IMR-90 (cell line): ENCODE results near the gene STPG1. TPM values are rescaled to one million over a fixed set of nuclear protein-coding genes. Genes with fewer than 3 reads are reported as not detected.

Source experiments
- ATAC-seq: fragments of 200-7000 bp; cut with Tn5 transposase; 2 replicates; pipeline ENCODE4 v1.9.1; 2020; ENCODE audit warnings: low read depth, mild to moderate bottlenecking, moderate library complexity
- BruUV-seq: library from RNA; stranded (reverse); fragments of 400-500 nt; replicated peaks from 2 replicates; lab custom pipeline; 2021; lab: Mats Ljungman, UMichigan
- CTCF ChIA-PET: fragments of 300-600 bp; formaldehyde crosslinking; extraction: SDS; loops from one replicate; lab custom pipeline; 2021; ENCODE audit warnings: antibody characterized with exemption; lab: Yijun Ruan, JAX
- POLR2A ChIA-PET: fragments of 300-600 bp; sonication (Branson Sonifier 250); formaldehyde crosslinking; loops from one replicate; lab custom pipeline; 2022; ENCODE audit warnings: antibody characterized with exemption; ENCODE audit not compliant: unreplicated experiment; lab: Charles Lee
- DNase-seq: peaks from one replicate; pipeline ENCODE4 v3.0.0; 2013
- H2AFZ ChIP-seq: replicated peaks from 2 replicates; pipeline ENCODE3; 2013; ENCODE audit warnings: low read length, mild to moderate bottlenecking; ENCODE audit not compliant: poor library complexity
- H2AK5ac ChIP-seq: 2 replicates; pipeline ENCODE4 v1.6.1; 2013; ENCODE audit warnings: low read depth, low read length, inconsistent platforms
- H2AK9ac ChIP-seq: replicated peaks from 2 replicates; pipeline ENCODE3; 2013; ENCODE audit warnings: mild to moderate bottlenecking, low read depth, low read length, moderate library complexity; ENCODE audit not compliant: poor library complexity
- H2BK120ac ChIP-seq: 2 replicates; pipeline ENCODE4 v1.6.1; 2013; ENCODE audit warnings: low read depth, low read length, inconsistent platforms
- H2BK15ac ChIP-seq: 3 replicates; pipeline ENCODE4 v1.6.1; 2013; ENCODE audit warnings: low read depth, low read length, inconsistent platforms
- H2BK20ac ChIP-seq: 2 replicates; pipeline ENCODE4 v1.6.1; 2013; ENCODE audit warnings: low read depth, mild to moderate bottlenecking, inconsistent platforms, low read length, moderate library complexity
- H2BK5ac ChIP-seq: 2 replicates; pipeline ENCODE4 v1.6.1; 2013; ENCODE audit warnings: mild to moderate bottlenecking, low read depth, low read length, inconsistent platforms; ENCODE audit not compliant: poor library complexity, severe bottlenecking
- H3K14ac ChIP-seq: replicated peaks from 2 replicates; pipeline ENCODE4 v1.6.1; 2013; ENCODE audit warnings: low read depth, low read length, inconsistent platforms
- H3K18ac ChIP-seq: 2 replicates; pipeline ENCODE4 v1.6.1; 2013; ENCODE audit warnings: low read depth, low read length, control low read depth
- H3K23ac ChIP-seq: 2 replicates; pipeline ENCODE4 v1.6.1; 2013; ENCODE audit warnings: low read depth, low read length, inconsistent platforms
- H3K27ac ChIP-seq: 2 replicates; pipeline ENCODE4 v1.5.1; 2013; ENCODE audit warnings: mild to moderate bottlenecking, control low read depth, low read length; ENCODE audit not compliant: insufficient read depth
- H3K27me3 ChIP-seq: 2 replicates; pipeline ENCODE4 v1.6.1; 2013; ENCODE audit warnings: low read length; ENCODE audit not compliant: control insufficient read depth, insufficient read depth
- H3K36me3 ChIP-seq: 2 replicates; pipeline ENCODE4 v1.6.1; 2013; ENCODE audit warnings: low read length, mixed read lengths; ENCODE audit not compliant: control insufficient read depth, insufficient read depth
- H3K4ac ChIP-seq: 2 replicates; pipeline ENCODE4 v1.6.1; 2013; ENCODE audit warnings: low read depth, low read length, inconsistent platforms
- H3K4me1 ChIP-seq: 2 replicates; pipeline ENCODE4 v1.6.1; 2013; ENCODE audit warnings: low read length, mixed read lengths; ENCODE audit not compliant: control insufficient read depth, insufficient read depth
- H3K4me2 ChIP-seq: 2 replicates; pipeline ENCODE4 v1.6.1; 2013; ENCODE audit warnings: low read depth, mild to moderate bottlenecking, control low read depth, low read length, moderate library complexity
- H3K4me3 ChIP-seq: 2 replicates; pipeline ENCODE4 v1.5.1; 2013; ENCODE audit warnings: low read depth, mild to moderate bottlenecking, control low read depth, low read length, moderate library complexity; ENCODE audit not compliant: insufficient read depth
- H3K56ac ChIP-seq: 2 replicates; pipeline ENCODE4 v1.6.1; 2013; ENCODE audit warnings: low read length, inconsistent platforms; ENCODE audit not compliant: insufficient read depth; ENCODE audit errors: extremely low read depth
- H3K79me1 ChIP-seq, 2 experiments: 2 replicates each; pipeline ENCODE4 v1.6.1; 2013; ENCODE audit warnings: low read length in 2 of 2, inconsistent platforms in 1 of 2, low read depth in 1 of 2
- H3K9ac ChIP-seq: 2 replicates; pipeline ENCODE4 v1.6.1; 2013; ENCODE audit warnings: low read depth, low read length, control low read depth
- H3K9me1 ChIP-seq: 2 replicates; pipeline ENCODE4 v1.6.1; 2013; ENCODE audit warnings: low read length, inconsistent platforms; ENCODE audit not compliant: insufficient read depth
- H3K9me3 ChIP-seq: 2 replicates; pipeline ENCODE4 v1.6.1; 2013; ENCODE audit warnings: low read length; ENCODE audit not compliant: control insufficient read depth, insufficient read depth
- H4K20me1 ChIP-seq: 2 replicates; pipeline ENCODE4 v1.6.1; 2013; ENCODE audit warnings: low read length, inconsistent platforms; ENCODE audit not compliant: insufficient read depth
- H4K5ac ChIP-seq: 2 replicates; pipeline ENCODE4 v1.6.1; 2013; ENCODE audit warnings: mild to moderate bottlenecking, low read depth, low read length, control low read depth
- H4K8ac ChIP-seq, 2 experiments: 2 replicates each; pipeline ENCODE4 v1.6.1; 2013; ENCODE audit warnings: low read depth in 2 of 2, low read length in 2 of 2, control low read depth in 1 of 2, inconsistent platforms in 1 of 2
- H4K91ac ChIP-seq: 2 replicates; pipeline ENCODE4 v1.6.1; 2013; ENCODE audit warnings: low read depth, low read length, inconsistent platforms; ENCODE audit not compliant: insufficient read depth
- BHLHE40 ChIP-seq: fragments of 150-350 bp; IDR thresholded peaks from 2 replicates; pipeline ENCODE4 v1.6.1; 2016; ENCODE audit warnings: mild to moderate bottlenecking, low read depth, low read length
- CEBPB ChIP-seq: IDR thresholded peaks from 2 replicates; pipeline ENCODE4 v1.6.1; 2012; ENCODE audit warnings: low read depth, low read length, improper control_type of control experiment
- CHD1 ChIP-seq: IDR thresholded peaks from 2 replicates; pipeline ENCODE4 v1.6.1; 2012; ENCODE audit warnings: low read depth, low read length, improper control_type of control experiment
- CTCF ChIP-seq: conservative IDR thresholded peaks from 2 replicates; pipeline ENCODE4 v1.5.1; 2012; ENCODE audit warnings: mild to moderate bottlenecking, low read depth, low read length, improper control_type of control experiment
- FOS ChIP-seq: fragments of 150-350 bp; IDR thresholded peaks from 2 replicates; pipeline ENCODE4 v1.6.1; 2016; ENCODE audit warnings: low read depth, low read length
- MAFK ChIP-seq: IDR thresholded peaks from 2 replicates; pipeline ENCODE4 v1.6.1; 2012; ENCODE audit warnings: low read depth, low read length, improper control_type of control experiment
- MAZ ChIP-seq: IDR thresholded peaks from 2 replicates; pipeline ENCODE4 v1.6.1; 2012; ENCODE audit warnings: low read depth, mild to moderate bottlenecking, low read length, improper control_type of control experiment, moderate library complexity, borderline replicate concordance
- MXI1 ChIP-seq: IDR thresholded peaks from 2 replicates; pipeline ENCODE4 v1.6.1; 2012; ENCODE audit warnings: low read depth, mild to moderate bottlenecking, low read length, moderate library complexity, borderline replicate concordance
- NFE2L2 ChIP-seq: fragments of 150-350 bp; IDR thresholded peaks from 2 replicates; pipeline ENCODE4 v1.6.1; 2016; ENCODE audit warnings: low read depth, mild to moderate bottlenecking, low read length
- RAD21 ChIP-seq: IDR thresholded peaks from 2 replicates; pipeline ENCODE4 v1.6.1; 2012; ENCODE audit warnings: low read length, improper control_type of control experiment
- RCOR1 ChIP-seq: IDR thresholded peaks from 2 replicates; pipeline ENCODE4 v1.6.1; 2012; ENCODE audit warnings: mild to moderate bottlenecking, low read length, improper control_type of control experiment; ENCODE audit not compliant: insufficient replicate concordance
- RFX5 ChIP-seq: IDR thresholded peaks from 2 replicates; pipeline ENCODE4 v1.8.0; 2012; ENCODE audit warnings: low read depth, mild to moderate bottlenecking, low read length, moderate library complexity
- SMC3 ChIP-seq: fragments of 150-350 bp; IDR thresholded peaks from 2 replicates; pipeline ENCODE4 v1.6.1; 2016; ENCODE audit warnings: low read depth, mild to moderate bottlenecking, antibody characterized with exemption, low read length, moderate library complexity
- USF2 ChIP-seq: fragments of 150-350 bp; IDR thresholded peaks from 2 replicates; pipeline ENCODE4 v1.6.1; 2017; ENCODE audit warnings: mild to moderate bottlenecking, antibody characterized with exemption, low read length, low read depth
- WGBS, 2 experiments: methylation state at CpG; one replicate each; pipeline versions ENCODE4 v1.1.5 to v1.1.7; 2013; ENCODE audit warnings: missing lambda C conversion rate in 2 of 2; ENCODE audit not compliant: insufficient read length in 1 of 2; ENCODE audit errors: extremely low coverage in 2 of 2; 5-methylcytosine and 5-hydroxymethylcytosine counted together
- dilution Hi-C: fragments of 300-500 bp; cut with HindIII; formaldehyde crosslinking; loops from one replicate; pipeline ENCODE4 v1.14.3; 2018; ENCODE audit warnings: low sequenced_read_pairs; ENCODE audit not compliant: unreplicated experiment
- in situ Hi-C: fragments of 300-500 bp; cut with MboI; formaldehyde crosslinking; loops from 3 replicates; pipeline ENCODE4 v1.14.3; 2019; ENCODE audit warnings: low sequenced_read_pairs, inconsistent platforms, mixed read lengths
- intact Hi-C: fragments of 100-400 bp; cut with micrococcal nuclease; formaldehyde crosslinking; loops from 2 replicates; pipeline ENCODE4 v1.10.0; 2022
- polyA plus RNA-seq, 3 experiments: library from polyadenylated mRNA; depleted of rRNA; stranded (reverse); fragments of >200 nt; gene quantifications; 2 replicates each; pipeline ENCODE4 v1.2.3, GENCODE V29; 2012; ENCODE audit warnings: low replicate concordance in 1 of 3
- total RNA-seq: library from RNA; depleted of rRNA; stranded (reverse); fragments of >200 nt; gene quantifications from 2 replicates; pipeline ENCODE4 v1.2.3, GENCODE V29; 2012

The STPG1 gene
- total and polyA plus RNA-seq, 2 of the 4 experiments (the other 2 are of a cell fraction): 3.0 to 6.5 TPM

- peaks cover 6% of the 10 kb centered on the region; the same call in 1 of the 2 replicates for H3K9me1 ChIP-seq
- ATAC-seq: peak; percentile 53
- no peaks in the 10 kb centered on the region for H3K36me3 ChIP-seq
- H2BK5ac ChIP-seq: no peak overlapping the region
- no peak overlapping the region for H2BK20ac ChIP-seq
- no peak overlapping the region for H3K27ac ChIP-seq
- no peak overlapping the region for H4K8ac ChIP-seq
- H2AK9ac ChIP-seq: no peak overlapping the region
- peak; percentile 51 for DNase-seq
- H3K18ac ChIP-seq: no peak overlapping the region; the same call in 1 of the 2 replicates
- no peak overlapping the region for H2BK120ac ChIP-seq
- dilution Hi-C loops: no loop called here
- in situ Hi-C loops: no loop called here
- H2AK5ac ChIP-seq: no peak overlapping the region; the same call in 1 of the 2 replicates
- no peak overlapping the region for H3K4ac ChIP-seq
- H2BK15ac ChIP-seq: no peak overlapping the region
- no peak overlapping the region for H3K23ac ChIP-seq
- WGBS, 2 experiments: no CpG with 5 or more reads among the region's 2 CpGs
- H3K4me3 ChIP-seq: no peak overlapping the region
- intact Hi-C loops: no loop called here
- TF ChIP-seq USF2 (no peak), MXI1 (no peak), CHD1 (no peak), MAFK (no peak), CEBPB (no peak), BHLHE40 (no peak), MAZ (no peak), RAD21 (no peak), NFE2L2 (no peak), FOS (no peak), CTCF (no peak), SMC3 (no peak), RFX5 (no peak), RCOR1 (no peak)
- peaks cover 8% of the 10 kb centered on the region for H3K4me1 ChIP-seq
- peaks cover 11% of the 10 kb centered on the region; the same call in 1 of the 2 replicates for H3K27me3 ChIP-seq
- no peaks in the 10 kb centered on the region for H3K9me3 ChIP-seq
- H4K5ac ChIP-seq: no peak overlapping the region
- ChIA-PET CTCF (no interaction called here), POLR2A (no interaction called here)
- no peak overlapping the region for H3K4me2 ChIP-seq
- BruUV-seq: no TSS peak
- H3K79me1 ChIP-seq: no peaks in the 10 kb centered on the region
- H2AFZ ChIP-seq: peak overlapping the region; percentile 45
- H4K20me1 ChIP-seq: 0 out of 2 replicates have a peak, but pooled peaks cover 5% of the 10 kb centered on the region
- 0 out of 2 replicates have a peak overlapping the region, but pooled peaks have one; percentile 34 for H3K14ac ChIP-seq
- no peak overlapping the region for H3K9ac ChIP-seq
- H4K91ac ChIP-seq: no peak overlapping the region
- no peak overlapping the region for H3K56ac ChIP-seq
Measured at GRCh38 chr1:24349891-24350290, 63.7 kb downstream of the STPG1 start.
